Measurements from ENCODE around the gene CTTNBP2NL. TPM values are rescaled to one million over a fixed set of nuclear protein-coding genes. Genes with fewer than 3 reads are reported as not detected.

CTTNBP2NL gene
- total RNA-seq, 1 experiment from 2014 or later = 32.2 TPM

DNA sequence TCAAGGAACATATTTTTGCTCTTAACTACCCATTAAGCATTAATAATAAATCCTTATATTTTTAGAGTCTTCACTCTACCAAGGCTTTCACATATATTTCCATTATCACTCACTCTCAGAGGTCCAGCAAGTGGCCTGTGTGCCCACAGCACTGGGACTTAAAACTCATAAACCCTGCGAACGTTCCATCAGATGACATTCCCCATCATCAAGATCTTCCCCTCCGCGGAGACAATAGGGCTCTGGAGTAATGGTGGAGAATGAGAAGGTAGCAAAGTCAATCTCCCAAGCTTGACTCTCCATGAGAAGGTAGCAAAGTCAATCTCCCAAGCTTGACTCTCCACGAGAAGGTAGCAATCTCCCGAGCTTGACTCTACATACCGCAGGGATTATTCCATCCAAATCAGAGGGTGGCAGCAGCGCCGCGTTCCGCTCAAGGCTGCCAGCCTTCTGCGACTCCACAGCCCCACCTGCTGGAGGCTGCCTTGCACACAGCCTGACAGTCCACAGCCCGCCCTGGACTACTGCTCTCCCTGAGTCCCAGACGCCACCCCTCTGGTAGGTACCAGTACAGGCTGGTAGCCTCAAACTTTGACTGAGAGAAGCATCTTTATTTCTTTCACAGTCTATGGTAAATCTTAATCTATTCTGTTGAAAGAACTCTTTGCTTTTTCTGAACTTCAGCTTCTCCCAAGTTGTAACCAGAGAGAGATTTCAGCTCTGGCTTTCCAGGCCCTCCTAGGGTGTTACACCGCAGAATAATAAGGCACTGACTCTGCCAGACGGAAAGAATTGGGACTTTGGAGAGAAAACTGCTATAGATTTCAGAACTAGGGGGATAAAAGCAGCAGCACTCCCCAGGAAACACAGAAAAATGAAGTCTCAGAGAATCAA, 26.4 kb upstream of the CTTNBP2NL start:
- no peaks in the 10 kb centered on the region for H3K4me1 ChIP-seq (replicated peaks; ENCODE audit: insufficient read depth)
- BruUV-seq (replicated peaks) = no TSS peak
- H3F3A ChIP-seq (ENCODE audit: insufficient read depth, low read depth) = no peaks in the 10 kb centered on the region
- peak; percentile 67 to 88 for DNase-seq
- no peaks in the 10 kb centered on the region for H3K79me2 ChIP-seq (ENCODE audit: low read depth)
- no peak overlapping the region for H3K27ac ChIP-seq
- H4K20me1 ChIP-seq (ENCODE audit: insufficient read depth) = no peaks in the 10 kb centered on the region
- H3K27me3 ChIP-seq (ENCODE audit: insufficient read depth, low read depth) = peaks cover 55% of the 10 kb centered on the region
- intact Hi-C loops (cut with micrococcal nuclease; ENCODE audit: unreplicated experiment) = loop anchor here (10.0 kb wide), 1 partner anchor 885 kb away; no protein-coding TSS in a partner anchor
- no peaks in the 10 kb centered on the region for H3K9me2 ChIP-seq (ENCODE audit: insufficient read depth)
- H3K36me3 ChIP-seq (ENCODE audit: low read depth) = no peaks in the 10 kb centered on the region
- H3K4me3 ChIP-seq = no peak overlapping the region
- H3K9me3 ChIP-seq (ENCODE audit: insufficient read depth, low read depth) = no peaks in the 10 kb centered on the region
- ChIA-PET CTCF (interaction anchor here (0.6 kb wide), 2 partner anchors 74 to 201 kb away, joined by 3 to 11 read pairs; no protein-coding TSS in a partner anchor), POLR2A (ENCODE audit: unreplicated experiment) (interaction anchor here (0.7 kb wide), 1 partner anchor 21 kb away, joined by 18 read pairs; no protein-coding TSS in a partner anchor)
- H2AFZ ChIP-seq = no peak overlapping the region
- no peak overlapping the region for H3K4me2 ChIP-seq
- TF ChIP-seq EZH2 (IDR thresholded peaks at IDR 0.05; ENCODE audit: low read depth) = no peak
- TF ChIP-seq, protein P1, sequence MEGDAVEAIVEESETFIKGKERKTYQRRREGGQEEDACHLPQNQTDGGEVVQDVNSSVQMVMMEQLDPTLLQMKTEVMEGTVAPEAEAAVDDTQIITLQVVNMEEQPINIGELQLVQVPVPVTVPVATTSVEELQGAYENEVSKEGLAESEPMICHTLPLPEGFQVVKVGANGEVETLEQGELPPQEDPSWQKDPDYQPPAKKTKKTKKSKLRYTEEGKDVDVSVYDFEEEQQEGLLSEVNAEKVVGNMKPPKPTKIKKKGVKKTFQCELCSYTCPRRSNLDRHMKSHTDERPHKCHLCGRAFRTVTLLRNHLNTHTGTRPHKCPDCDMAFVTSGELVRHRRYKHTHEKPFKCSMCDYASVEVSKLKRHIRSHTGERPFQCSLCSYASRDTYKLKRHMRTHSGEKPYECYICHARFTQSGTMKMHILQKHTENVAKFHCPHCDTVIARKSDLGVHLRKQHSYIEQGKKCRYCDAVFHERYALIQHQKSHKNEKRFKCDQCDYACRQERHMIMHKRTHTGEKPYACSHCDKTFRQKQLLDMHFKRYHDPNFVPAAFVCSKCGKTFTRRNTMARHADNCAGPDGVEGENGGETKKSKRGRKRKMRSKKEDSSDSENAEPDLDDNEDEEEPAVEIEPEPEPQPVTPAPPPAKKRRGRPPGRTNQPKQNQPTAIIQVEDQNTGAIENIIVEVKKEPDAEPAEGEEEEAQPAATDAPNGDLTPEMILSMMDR (conservative IDR thresholded peaks at IDR 0.05) = peak; percentile 99

- Histone ChIP-seq H3K27ac (no peak overlapping the region), H3K4me3 (no peak overlapping the region), H3K79me2 (ENCODE audit: low read depth) (no peaks in the 10 kb centered on the region), H4K20me1 (ENCODE audit: insufficient read depth) (no peaks in the 10 kb centered on the region), H3K36me3 (ENCODE audit: low read depth) (no peaks in the 10 kb centered on the region), H3K4me2 (no peak overlapping the region), H3K9me3 (ENCODE audit: insufficient read depth, low read depth) (no peaks in the 10 kb centered on the region), H3K9me2 (ENCODE audit: insufficient read depth) (no peaks in the 10 kb centered on the region), H3F3A (ENCODE audit: insufficient read depth, low read depth) (0 out of 2 replicates have a peak, but pooled peaks cover 2% of the 10 kb centered on the region), H3K4me1 (replicated peaks; ENCODE audit: insufficient read depth) (peaks cover 3% of the 10 kb centered on the region; the same call in 1 of the 2 replicates), H3K27me3 (ENCODE audit: insufficient read depth, low read depth) (peaks cover 46% of the 10 kb centered on the region), H2AFZ (no peak overlapping the region)
- no peak for TF ChIP-seq EZH2 (IDR thresholded peaks at IDR 0.05; ENCODE audit: low read depth)
- TF ChIP-seq, protein P1 (conservative IDR thresholded peaks at IDR 0.05) = no peak
- ChIA-PET CTCF (no interaction called here), POLR2A (ENCODE audit: unreplicated experiment) (no interaction called here)
- intact Hi-C loops (cut with micrococcal nuclease; ENCODE audit: unreplicated experiment) = no loop called here
- DNase-seq = no peak
- no TSS peak for BruUV-seq (replicated peaks)
These were observed 25.0 kb upstream of the CTTNBP2NL start for GRCh38 chr1:112370996-112371395.

DNA sequence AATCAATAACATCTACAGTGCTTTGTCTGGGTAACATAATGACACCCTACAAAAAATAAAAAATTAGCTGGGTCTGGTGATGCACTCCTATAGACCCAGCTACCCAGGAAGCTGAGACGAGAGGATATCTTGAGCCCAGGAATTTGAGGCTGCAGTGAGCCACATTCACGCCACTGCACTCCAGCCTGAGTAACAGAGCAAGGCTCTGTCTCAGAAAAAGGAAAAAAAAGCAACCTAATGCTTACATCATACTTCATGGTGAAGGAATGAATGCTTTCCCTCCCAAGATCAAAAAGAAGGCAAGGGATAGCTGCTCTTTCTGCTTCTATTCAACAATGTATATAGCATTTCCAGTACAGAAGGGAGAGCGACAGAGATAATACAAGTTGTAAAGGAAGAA, 24.2 kb upstream of the CTTNBP2NL start:
- H3K4me1 ChIP-seq (replicated peaks; ENCODE audit: insufficient read depth) = peaks cover 6% of the 10 kb centered on the region; the same call in 1 of the 2 replicates
- no peaks in the 10 kb centered on the region for H3K36me3 ChIP-seq (ENCODE audit: low read depth)
- H3K4me3 ChIP-seq = no peak overlapping the region
- POLR2A ChIA-PET (ENCODE audit: unreplicated experiment) = no interaction called here
- H3K79me2 ChIP-seq (ENCODE audit: low read depth) = no peaks in the 10 kb centered on the region
- no peak overlapping the region for H3K27ac ChIP-seq
- BruUV-seq (replicated peaks) = no TSS peak
- no peaks in the 10 kb centered on the region for H3K9me2 ChIP-seq (ENCODE audit: insufficient read depth)
- intact Hi-C loops (cut with micrococcal nuclease; ENCODE audit: unreplicated experiment) = no loop called here
- TF ChIP-seq, protein P1 (conservative IDR thresholded peaks at IDR 0.05) = no peak
- TF ChIP-seq EZH2 (IDR thresholded peaks at IDR 0.05; ENCODE audit: low read depth) = no peak
- no peaks in the 10 kb centered on the region for H3K9me3 ChIP-seq (ENCODE audit: insufficient read depth, low read depth)
- no peak overlapping the region for H3K4me2 ChIP-seq
- 0 out of 2 replicates have a peak, but pooled peaks cover 4% of the 10 kb centered on the region for H3F3A ChIP-seq (ENCODE audit: insufficient read depth, low read depth)
- no peak overlapping the region for H2AFZ ChIP-seq
- CTCF ChIA-PET = no interaction called here
- DNase-seq = no peak
- peaks cover 38% of the 10 kb centered on the region for H3K27me3 ChIP-seq (ENCODE audit: insufficient read depth, low read depth)
- no peaks in the 10 kb centered on the region for H4K20me1 ChIP-seq (ENCODE audit: insufficient read depth)

All from PC-9 (cell line).